Colon (tissue), 2 donors: ENCODE data around the gene LCP2.

ENCODE experiments used
- FAIRE-seq: peaks from 2 replicates; lab custom pipeline; 2012; peaks lifted over from hg19 to GRCh38; lab: Jason Lieb, UNC
- donor health status: control.
- donor health status: control.

LCP2 gene

GRCh38 chr5:170216257-170216864 is 81.2 kb downstream of the LCP2 start:
- FAIRE-seq = no peak

DNA sequence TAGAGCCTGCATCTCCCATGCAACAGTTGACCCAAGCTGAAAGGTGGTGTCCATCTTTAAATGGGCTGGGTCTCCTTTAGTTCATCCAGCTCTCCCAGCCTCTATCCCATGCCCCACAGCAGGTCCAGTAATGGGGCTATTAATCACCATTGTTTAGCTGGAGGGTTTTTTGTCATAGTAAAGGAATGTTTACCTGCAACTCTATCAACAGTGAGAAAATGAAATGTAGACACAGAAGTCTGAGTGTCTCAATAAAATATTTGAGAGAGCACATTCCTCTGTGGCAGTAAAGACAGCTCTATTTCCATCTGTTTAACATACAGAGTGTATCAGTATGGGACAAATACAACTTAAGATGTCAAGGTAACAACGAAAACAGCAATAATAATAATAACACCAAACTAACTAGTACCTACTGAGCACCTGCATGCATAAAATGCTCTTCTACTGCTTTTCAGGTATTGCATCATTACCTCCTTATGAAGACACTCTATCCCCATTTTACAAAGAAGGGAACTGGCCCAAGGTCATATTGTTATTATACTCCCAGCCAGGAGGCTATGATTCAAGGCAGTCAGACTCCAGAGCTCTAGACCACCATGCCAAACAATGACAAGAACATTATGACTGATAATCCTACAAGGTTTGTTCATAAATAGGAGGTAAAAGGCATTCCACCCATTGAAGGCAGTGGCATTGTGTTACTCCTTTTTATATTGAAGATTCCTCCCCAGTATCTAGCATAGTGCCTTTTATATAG is 85.8 kb downstream of the LCP2 start:
- FAIRE-seq = no peak

DNA sequence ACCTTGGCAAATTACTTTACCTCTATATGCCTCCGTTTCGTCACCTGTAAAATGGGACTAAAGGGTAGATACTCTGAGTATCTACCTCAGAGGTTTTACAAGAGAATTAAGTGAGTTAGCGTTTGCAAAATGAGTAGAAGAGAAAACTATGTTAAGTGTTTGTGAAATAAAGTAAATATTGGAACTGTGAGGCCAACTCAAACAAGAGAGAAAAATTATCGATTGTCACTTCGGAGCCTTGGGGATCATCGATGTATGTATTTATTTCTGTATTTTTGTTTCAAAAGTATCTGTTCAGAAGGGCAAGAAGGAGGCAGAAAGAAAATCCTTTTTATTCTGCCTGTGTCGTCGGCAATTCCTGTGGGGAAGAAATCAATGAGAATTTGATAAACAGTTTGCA is 90.6 kb downstream of the LCP2 start:
- FAIRE-seq = no peak

GRCh38 chr5:170206216-170206615 is 91.4 kb downstream of the LCP2 start:
- no peak for FAIRE-seq

GRCh38 chr5:170204202-170204601 is 93.4 kb downstream of the LCP2 start:
- FAIRE-seq = no peak

- FAIRE-seq = no peak
Measured at GRCh38 chr5:170202117-170202516, 95.5 kb downstream of the LCP2 start.

GRCh38 chr5:170201311-170201710 is 96.3 kb downstream of the LCP2 start:
- no peak for FAIRE-seq

- no peak for FAIRE-seq
Measured at GRCh38 chr5:170200876-170201275, 96.7 kb downstream of the LCP2 start.
